Liver (tissue), 9 donors: ENCODE data around the gene AFDN. TPM values are rescaled to one million over a fixed set of nuclear protein-coding genes. Genes with fewer than 3 reads are reported as not detected.

Experiments
- DNase-seq: peaks from one replicate; pipeline ENCODE4 v3.0.0-alpha.2; 2017; ENCODE audit warnings: low spot score
- H3K27ac ChIP-seq, 2 donors: one replicate each; pipeline ENCODE4 v1.7.0; 2013; ENCODE audit warnings: inconsistent platforms in 2 of 2, low read length in 2 of 2, control low read depth in 1 of 2, low read depth in 1 of 2, mild to moderate bottlenecking in 1 of 2
- H3K27me3 ChIP-seq, 4 donors: one replicate each; pipeline versions ENCODE4 v1.6.1 to v1.7.0; 2013; ENCODE audit warnings: low read length in 3 of 4, inconsistent platforms in 1 of 4, mild to moderate bottlenecking in 1 of 4, moderate library complexity in 1 of 4; ENCODE audit not compliant: control insufficient read depth in 4 of 4, insufficient read depth in 4 of 4
- H3K36me3 ChIP-seq, 4 donors: one replicate each; pipeline versions ENCODE4 v1.6.1 to v1.7.0; 2013; ENCODE audit warnings: low read length in 3 of 4, mild to moderate bottlenecking in 3 of 4, low read depth in 1 of 4, moderate library complexity in 1 of 4; ENCODE audit not compliant: control insufficient read depth in 4 of 4, insufficient read depth in 3 of 4
- H3K4me1 ChIP-seq, 4 donors: one replicate each; pipeline versions ENCODE4 v1.6.1 to v1.7.0; 2013; ENCODE audit warnings: low read length in 3 of 4, mild to moderate bottlenecking in 3 of 4, moderate library complexity in 1 of 4; ENCODE audit not compliant: control insufficient read depth in 4 of 4, insufficient read depth in 4 of 4
- H3K4me3 ChIP-seq, 3 donors: one replicate each; pipeline versions ENCODE4 v1.6.1 to v1.7.0; 2013; ENCODE audit warnings: low read length in 3 of 3, control low read depth in 1 of 3, low read depth in 1 of 3, mild to moderate bottlenecking in 1 of 3
- H3K9ac ChIP-seq, 2 donors: one replicate each; pipeline ENCODE4 v1.7.0; 2013; ENCODE audit warnings: low read length in 2 of 2, mild to moderate bottlenecking in 2 of 2, moderate library complexity in 2 of 2, control low read depth in 1 of 2, low read depth in 1 of 2
- H3K9me3 ChIP-seq, 4 donors: one replicate each; pipeline versions ENCODE4 v1.6.1 to v1.7.0; 2013; ENCODE audit warnings: low read length in 3 of 4; ENCODE audit not compliant: control insufficient read depth in 4 of 4
- EGR1 ChIP-seq, 2 donors: IDR thresholded peaks; 2 replicates each; pipeline ENCODE4 v1.6.1; 2016 to 2018; ENCODE audit warnings: antibody characterized with exemption in 2 of 2, low read depth in 2 of 2
- FOXA1 ChIP-seq: IDR thresholded peaks from 2 replicates; pipeline ENCODE4 v1.6.1; 2016; ENCODE audit warnings: antibody characterized with exemption
- FOXA2 ChIP-seq: IDR thresholded peaks from 2 replicates; pipeline ENCODE4 v1.6.1; 2016; ENCODE audit warnings: antibody characterized with exemption
- GABPA ChIP-seq, 2 donors: IDR thresholded peaks in 1 of 2; conservative IDR thresholded peaks in 1 of 2; 2 replicates each; pipeline ENCODE4 v1.6.1; 2016; ENCODE audit warnings: antibody characterized with exemption in 2 of 2, mild to moderate bottlenecking in 1 of 2, moderate library complexity in 1 of 2
- HNF4A ChIP-seq, 2 donors: conservative IDR thresholded peaks; 2 replicates each; pipeline ENCODE4 v1.6.1; 2016; ENCODE audit warnings: antibody characterized with exemption in 2 of 2, mild to moderate bottlenecking in 2 of 2
- HNF4G ChIP-seq: IDR thresholded peaks from 2 replicates; pipeline ENCODE4 v1.6.1; 2016; ENCODE audit warnings: antibody characterized with exemption
- JUND ChIP-seq, 2 donors: IDR thresholded peaks; 2 replicates each; pipeline ENCODE4 v1.6.1; 2016; ENCODE audit warnings: antibody characterized with exemption in 2 of 2
- NR2F2 ChIP-seq: IDR thresholded peaks from 2 replicates; pipeline ENCODE4 v1.6.1; 2016; ENCODE audit warnings: antibody characterized with exemption
- RAD21 ChIP-seq, 2 donors: IDR thresholded peaks; 2 replicates each; pipeline ENCODE4 v1.6.1; 2016; ENCODE audit warnings: antibody characterized with exemption in 2 of 2, mild to moderate bottlenecking in 2 of 2
- RXRA ChIP-seq, 2 donors: IDR thresholded peaks; 2 replicates each; pipeline ENCODE4 v1.6.1; 2017 to 2018; ENCODE audit warnings: antibody characterized with exemption in 2 of 2, mild to moderate bottlenecking in 1 of 2
- SP1 ChIP-seq: IDR thresholded peaks from 2 replicates; pipeline ENCODE4 v1.6.1; 2018; ENCODE audit warnings: antibody characterized with exemption, mild to moderate bottlenecking
- TAF1 ChIP-seq: conservative IDR thresholded peaks from 2 replicates; pipeline ENCODE4 v1.6.1; 2016; ENCODE audit warnings: antibody characterized with exemption, mild to moderate bottlenecking
- YY1 ChIP-seq: IDR thresholded peaks from 2 replicates; pipeline ENCODE4 v1.6.1; 2016; ENCODE audit warnings: antibody characterized with exemption, mild to moderate bottlenecking
- WGBS: extraction: QIAGEN DNeasy Blood & Tissue Kit; methylation state at CpG from one replicate; pipeline ENCODE4 v1.1.7; 2013; 5-methylcytosine and 5-hydroxymethylcytosine counted together
- polyA plus RNA-seq, 2 donors: library from polyadenylated mRNA; stranded (reverse) in 1 of 2; unstranded in 1 of 2; fragments of 200-250 nt in 1 of 2; fragments of >200 nt in 1 of 2; fragmentation: Nextera tagmentation in 1 of 2; extraction: Ambion mirVana in 1 of 2; gene quantifications; one replicate each; pipeline versions ENCODE4 v1.2.1 to v1.2.3, GENCODE V29; 2013 to 2015
- total RNA-seq, 2 donors: library from RNA; depleted of rRNA; stranded (reverse); fragments of >200 nt; gene quantifications; one replicate each; pipeline ENCODE4 v1.2.3, GENCODE V29; 2014
- TF ChIP-seq, protein P1 (sequence below): fragments of 150-350 bp; IDR thresholded peaks from 2 replicates; pipeline ENCODE4 v1.5.1; 2017; ENCODE audit warnings: improper control_type of control experiment, low read depth, low read length; ENCODE audit not compliant: missing input control
- TF ChIP-seq, protein P2 (sequence below): IDR thresholded peaks from 2 replicates; pipeline ENCODE4 v1.6.1; 2016; ENCODE audit warnings: antibody characterized with exemption
- TF ChIP-seq, protein P3 (sequence below): IDR thresholded peaks from 2 replicates; pipeline ENCODE4 v1.6.1; 2016; ENCODE audit warnings: antibody characterized with exemption
- TF ChIP-seq, protein P4 (sequence below): IDR thresholded peaks from 2 replicates; pipeline ENCODE4 v1.6.1; 2016; ENCODE audit warnings: antibody characterized with exemption
- TF ChIP-seq, protein P5 (sequence below): IDR thresholded peaks from 2 replicates; pipeline ENCODE4 v1.6.1; 2016; ENCODE audit warnings: antibody characterized with exemption, mild to moderate bottlenecking
- donor health status: healthy.
- donor health status: healthy.
- donor health status: healthy.
- donor health status: healthy.
- donor health status: healthy.

The AFDN gene
- total and polyA plus RNA-seq, 4 donors = 21.3 to 145 (median 29.3) TPM

DNA sequence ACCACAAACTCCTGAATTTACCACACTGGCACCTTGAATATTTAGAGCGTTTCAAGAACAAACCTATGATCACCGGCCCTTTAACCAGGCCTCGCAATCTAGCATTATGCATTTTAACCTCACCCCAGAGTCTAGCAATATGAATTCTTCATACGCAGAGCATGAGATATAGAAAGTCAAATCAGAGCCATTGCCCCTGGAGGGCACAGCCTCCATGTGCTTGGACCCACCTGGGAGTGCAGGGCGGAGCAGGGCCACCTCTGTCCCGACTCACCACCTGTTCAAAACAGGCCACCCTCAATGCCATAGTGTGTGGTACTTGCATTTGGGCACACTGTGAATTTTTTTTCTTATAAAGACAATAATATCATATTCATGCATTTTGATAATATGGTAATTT, 19.5 kb upstream of the AFDN start:
- DNase-seq = no peak
- Histone ChIP-seq H3K9ac (no peak overlapping the region), H3K27ac (no peak overlapping the region), H3K27me3 (no peaks in the 10 kb centered on the region), H3K9me3 (no peaks in the 10 kb centered on the region), H3K4me1 (peaks cover 0 to 14% (median 10%) of the 10 kb centered on the region in 4 donors), H3K4me3 (no peak overlapping the region), H3K36me3 (no peaks in the 10 kb centered on the region)
- no peak for TF ChIP-seq RAD21 (IDR thresholded peaks at IDR 0.05)
- TF ChIP-seq EGR1 (IDR thresholded peaks at IDR 0.05; ENCODE audit: low read depth in 2 of 2) = no peak
- TF ChIP-seq GABPA (IDR thresholded peaks at IDR 0.05 in 1 of 2, conservative IDR thresholded peaks at IDR 0.05 in 1 of 2) = no peak
- TF ChIP-seq, protein P1, sequence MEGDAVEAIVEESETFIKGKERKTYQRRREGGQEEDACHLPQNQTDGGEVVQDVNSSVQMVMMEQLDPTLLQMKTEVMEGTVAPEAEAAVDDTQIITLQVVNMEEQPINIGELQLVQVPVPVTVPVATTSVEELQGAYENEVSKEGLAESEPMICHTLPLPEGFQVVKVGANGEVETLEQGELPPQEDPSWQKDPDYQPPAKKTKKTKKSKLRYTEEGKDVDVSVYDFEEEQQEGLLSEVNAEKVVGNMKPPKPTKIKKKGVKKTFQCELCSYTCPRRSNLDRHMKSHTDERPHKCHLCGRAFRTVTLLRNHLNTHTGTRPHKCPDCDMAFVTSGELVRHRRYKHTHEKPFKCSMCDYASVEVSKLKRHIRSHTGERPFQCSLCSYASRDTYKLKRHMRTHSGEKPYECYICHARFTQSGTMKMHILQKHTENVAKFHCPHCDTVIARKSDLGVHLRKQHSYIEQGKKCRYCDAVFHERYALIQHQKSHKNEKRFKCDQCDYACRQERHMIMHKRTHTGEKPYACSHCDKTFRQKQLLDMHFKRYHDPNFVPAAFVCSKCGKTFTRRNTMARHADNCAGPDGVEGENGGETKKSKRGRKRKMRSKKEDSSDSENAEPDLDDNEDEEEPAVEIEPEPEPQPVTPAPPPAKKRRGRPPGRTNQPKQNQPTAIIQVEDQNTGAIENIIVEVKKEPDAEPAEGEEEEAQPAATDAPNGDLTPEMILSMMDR = no peak
- TF ChIP-seq, protein P2, sequence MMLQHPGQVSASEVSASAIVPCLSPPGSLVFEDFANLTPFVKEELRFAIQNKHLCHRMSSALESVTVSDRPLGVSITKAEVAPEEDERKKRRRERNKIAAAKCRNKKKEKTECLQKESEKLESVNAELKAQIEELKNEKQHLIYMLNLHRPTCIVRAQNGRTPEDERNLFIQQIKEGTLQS = no peak
- TF ChIP-seq TAF1 = no peak
- 80% methylated on average over 6 of the region's 6 CpGs for WGBS

DNA sequence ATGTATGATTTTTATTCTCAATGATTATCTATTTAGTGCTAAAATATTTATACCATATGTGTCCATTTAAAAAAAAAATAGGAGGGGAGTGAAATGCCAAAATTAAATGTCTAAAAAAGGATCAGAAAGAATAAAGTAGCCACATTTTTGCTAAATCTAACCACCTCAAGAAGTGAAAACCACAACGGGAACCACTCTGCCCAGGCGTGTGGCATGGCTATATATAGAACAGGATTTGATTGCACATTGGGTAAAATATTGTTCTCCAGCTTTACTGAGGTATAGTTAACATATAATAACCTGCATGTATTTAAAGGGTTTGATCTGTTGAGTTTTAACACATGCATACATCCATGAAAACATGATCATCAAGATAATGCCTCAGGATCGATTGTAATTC, 19.0 kb upstream of the AFDN start:
- Histone ChIP-seq H3K4me3 (no peak overlapping the region), H3K27me3 (no peaks in the 10 kb centered on the region), H3K9ac (no peak overlapping the region), H3K4me1 (peaks cover 0 to 14% (median 10%) of the 10 kb centered on the region in 4 donors), H3K9me3 (no peaks in the 10 kb centered on the region), H3K27ac (no peak overlapping the region), H3K36me3 (no peaks in the 10 kb centered on the region)
- TF ChIP-seq SP1 (no peak), HNF4A (conservative IDR thresholded peaks at IDR 0.05) (no peak), EGR1 (IDR thresholded peaks at IDR 0.05; ENCODE audit: low read depth in 2 of 2) (no peak), FOXA1 (no peak), JUND (IDR thresholded peaks at IDR 0.05) (no peak), NR2F2 (no peak), RXRA (IDR thresholded peaks at IDR 0.05) (no peak), TAF1 (no peak), RAD21 (IDR thresholded peaks at IDR 0.05) (no peak), FOXA2 (no peak), GABPA (IDR thresholded peaks at IDR 0.05 in 1 of 2, conservative IDR thresholded peaks at IDR 0.05 in 1 of 2) (no peak), HNF4G (no peak), YY1 (no peak)
- TF ChIP-seq, protein P2 = no peak
- TF ChIP-seq, protein P3, sequence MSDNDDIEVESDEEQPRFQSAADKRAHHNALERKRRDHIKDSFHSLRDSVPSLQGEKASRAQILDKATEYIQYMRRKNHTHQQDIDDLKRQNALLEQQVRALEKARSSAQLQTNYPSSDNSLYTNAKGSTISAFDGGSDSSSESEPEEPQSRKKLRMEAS = no peak
- TF ChIP-seq, protein P4, sequence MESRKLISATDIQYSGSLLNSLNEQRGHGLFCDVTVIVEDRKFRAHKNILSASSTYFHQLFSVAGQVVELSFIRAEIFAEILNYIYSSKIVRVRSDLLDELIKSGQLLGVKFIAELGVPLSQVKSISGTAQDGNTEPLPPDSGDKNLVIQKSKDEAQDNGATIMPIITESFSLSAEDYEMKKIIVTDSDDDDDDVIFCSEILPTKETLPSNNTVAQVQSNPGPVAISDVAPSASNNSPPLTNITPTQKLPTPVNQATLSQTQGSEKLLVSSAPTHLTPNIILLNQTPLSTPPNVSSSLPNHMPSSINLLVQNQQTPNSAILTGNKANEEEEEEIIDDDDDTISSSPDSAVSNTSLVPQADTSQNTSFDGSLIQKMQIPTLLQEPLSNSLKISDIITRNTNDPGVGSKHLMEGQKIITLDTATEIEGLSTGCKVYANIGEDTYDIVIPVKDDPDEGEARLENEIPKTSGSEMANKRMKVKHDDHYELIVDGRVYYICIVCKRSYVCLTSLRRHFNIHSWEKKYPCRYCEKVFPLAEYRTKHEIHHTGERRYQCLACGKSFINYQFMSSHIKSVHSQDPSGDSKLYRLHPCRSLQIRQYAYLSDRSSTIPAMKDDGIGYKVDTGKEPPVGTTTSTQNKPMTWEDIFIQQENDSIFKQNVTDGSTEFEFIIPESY = no peak
- TF ChIP-seq, protein P1 = no peak
- TF ChIP-seq, protein P5, sequence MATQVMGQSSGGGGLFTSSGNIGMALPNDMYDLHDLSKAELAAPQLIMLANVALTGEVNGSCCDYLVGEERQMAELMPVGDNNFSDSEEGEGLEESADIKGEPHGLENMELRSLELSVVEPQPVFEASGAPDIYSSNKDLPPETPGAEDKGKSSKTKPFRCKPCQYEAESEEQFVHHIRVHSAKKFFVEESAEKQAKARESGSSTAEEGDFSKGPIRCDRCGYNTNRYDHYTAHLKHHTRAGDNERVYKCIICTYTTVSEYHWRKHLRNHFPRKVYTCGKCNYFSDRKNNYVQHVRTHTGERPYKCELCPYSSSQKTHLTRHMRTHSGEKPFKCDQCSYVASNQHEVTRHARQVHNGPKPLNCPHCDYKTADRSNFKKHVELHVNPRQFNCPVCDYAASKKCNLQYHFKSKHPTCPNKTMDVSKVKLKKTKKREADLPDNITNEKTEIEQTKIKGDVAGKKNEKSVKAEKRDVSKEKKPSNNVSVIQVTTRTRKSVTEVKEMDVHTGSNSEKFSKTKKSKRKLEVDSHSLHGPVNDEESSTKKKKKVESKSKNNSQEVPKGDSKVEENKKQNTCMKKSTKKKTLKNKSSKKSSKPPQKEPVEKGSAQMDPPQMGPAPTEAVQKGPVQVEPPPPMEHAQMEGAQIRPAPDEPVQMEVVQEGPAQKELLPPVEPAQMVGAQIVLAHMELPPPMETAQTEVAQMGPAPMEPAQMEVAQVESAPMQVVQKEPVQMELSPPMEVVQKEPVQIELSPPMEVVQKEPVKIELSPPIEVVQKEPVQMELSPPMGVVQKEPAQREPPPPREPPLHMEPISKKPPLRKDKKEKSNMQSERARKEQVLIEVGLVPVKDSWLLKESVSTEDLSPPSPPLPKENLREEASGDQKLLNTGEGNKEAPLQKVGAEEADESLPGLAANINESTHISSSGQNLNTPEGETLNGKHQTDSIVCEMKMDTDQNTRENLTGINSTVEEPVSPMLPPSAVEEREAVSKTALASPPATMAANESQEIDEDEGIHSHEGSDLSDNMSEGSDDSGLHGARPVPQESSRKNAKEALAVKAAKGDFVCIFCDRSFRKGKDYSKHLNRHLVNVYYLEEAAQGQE = no peak
- DNase-seq = no peak
- 77% methylated on average over 3 of the region's 3 CpGs for WGBS
